Vagina (tissue), 2 donors: Measurements from ENCODE around the gene SRI. TPM values are rescaled to one million over a fixed set of nuclear protein-coding genes. Genes with fewer than 3 reads are reported as not detected.
A peak's percentile ranks its signal among the peaks of the same experiment; 100 is the strongest.

ENCODE experiments used
- DNase-seq, 2 donors: peaks; one replicate each; pipeline ENCODE4 v3.0.0-alpha.2; 2017; ENCODE audit errors: extremely low spot score in 2 of 2
- H3K27ac ChIP-seq: fragments of 200-600 bp; sonication (generic); one replicate; pipeline ENCODE4 v1.5.1; 2019
- H3K27me3 ChIP-seq: fragments of 200-600 bp; sonication (generic); one replicate; pipeline ENCODE4 v1.5.1; 2019
- H3K36me3 ChIP-seq, 2 donors: fragments of 200-600 bp; sonication (generic); one replicate each; pipeline ENCODE4 v1.5.1; 2017 to 2019
- H3K4me1 ChIP-seq: fragments of 200-600 bp; sonication (generic); one replicate; pipeline ENCODE4 v1.5.1; 2019
- H3K4me3 ChIP-seq, 2 donors: fragments of 200-600 bp; sonication (generic); 1 replicate in 1 of 2; 2 replicates in 1 of 2; pipeline ENCODE4 v1.5.1; 2016 to 2019
- H3K9me3 ChIP-seq: fragments of 200-600 bp; sonication (generic); one replicate; pipeline ENCODE4 v1.5.1; 2019
- POLR2A ChIP-seq, 2 donors: fragments of 450-650 bp; IDR thresholded peaks; one replicate each; pipeline ENCODE4 v1.6.1; 2017; ENCODE audit warnings: antibody characterized with exemption in 2 of 2, mild to moderate bottlenecking in 2 of 2, moderate library complexity in 2 of 2
- POLR2AphosphoS5 ChIP-seq, 2 donors: sonication (generic); formaldehyde crosslinking; IDR thresholded peaks; one replicate each; pipeline ENCODE4 v1.9.0; 2017; ENCODE audit warnings: antibody characterized with exemption in 2 of 2, mild to moderate bottlenecking in 2 of 2, low read depth in 1 of 2; ENCODE audit not compliant: insufficient read depth in 1 of 2
- intact Hi-C: fragments of 100-400 bp; cut with DNase I; formaldehyde crosslinking; loops from one replicate; pipeline ENCODE4 v1.15.1; 2023
- total RNA-seq: library from RNA; depleted of rRNA; stranded (reverse); fragments of >200 nt; gene quantifications from one replicate; pipeline ENCODE4 v1.2.3, GENCODE V29; 2016
- TF ChIP-seq, protein P1 (sequence below), 3 experiments: fragments of 450-650 bp in 2 of 3; fragments of 200-600 bp in 1 of 3; sonication (generic) in 1 of 3; IDR thresholded peaks; one replicate each; pipeline ENCODE4 v1.5.1; 2017 to 2019; ENCODE audit warnings: antibody characterized with exemption in 3 of 3, mild to moderate bottlenecking in 2 of 3, moderate library complexity in 2 of 3

Gene SRI
- total RNA-seq, 1 donor from 2014 or later: 53.0 TPM

DNA sequence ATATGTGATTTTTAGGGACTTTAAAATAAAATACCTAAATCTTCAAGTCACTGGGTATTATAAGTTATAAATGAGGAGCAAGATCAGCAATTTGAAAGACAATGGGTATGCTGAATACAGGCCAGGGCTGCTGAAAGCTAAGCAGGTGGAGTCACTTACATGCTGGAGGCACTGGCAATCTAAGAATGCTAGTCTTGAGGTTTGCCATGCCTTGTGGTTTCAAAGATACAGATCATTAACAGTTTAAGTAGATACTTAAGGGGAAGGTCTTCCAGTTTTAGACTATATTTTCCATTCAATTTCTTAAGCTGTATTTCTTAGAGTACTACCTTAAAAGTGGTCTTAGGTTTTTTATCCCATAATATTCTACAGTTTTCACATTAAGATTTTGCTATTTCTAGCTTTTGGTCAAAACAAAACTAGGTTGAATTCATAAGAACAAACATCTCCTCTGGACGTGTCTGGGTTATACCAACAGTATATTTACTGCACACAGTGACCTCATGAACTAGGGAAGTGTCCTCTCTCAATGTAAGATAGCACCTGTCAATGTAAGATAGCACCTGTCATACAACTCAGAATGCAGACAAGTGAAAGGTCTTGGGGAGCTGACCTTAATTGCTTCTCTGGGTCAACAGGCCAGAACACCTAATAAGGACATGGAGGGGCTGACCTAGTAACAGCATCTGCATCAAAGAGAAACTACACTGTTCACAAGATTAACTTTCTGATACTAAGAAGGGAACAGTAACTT lies 2.0 kb downstream of the SRI start:
- Histone ChIP-seq H3K4me1 (peaks cover 45% of the 10 kb centered on the region), H3K27me3 (no peaks in the 10 kb centered on the region), H3K9me3 (no peaks in the 10 kb centered on the region), H3K36me3 (peaks cover 0 to 26% of the 10 kb centered on the region in 2 donors), H3K27ac (peak overlapping the region; percentile 87), H3K4me3 (peak overlapping the region in 1 of 2 donors; percentile 98)
- TF ChIP-seq POLR2A (IDR thresholded peaks at IDR 0.05) (no peak), POLR2AphosphoS5 (IDR thresholded peaks at IDR 0.05; ENCODE audit: insufficient read depth in 1 of 2, low read depth in 1 of 2) (no peak)
- TF ChIP-seq, protein P1, sequence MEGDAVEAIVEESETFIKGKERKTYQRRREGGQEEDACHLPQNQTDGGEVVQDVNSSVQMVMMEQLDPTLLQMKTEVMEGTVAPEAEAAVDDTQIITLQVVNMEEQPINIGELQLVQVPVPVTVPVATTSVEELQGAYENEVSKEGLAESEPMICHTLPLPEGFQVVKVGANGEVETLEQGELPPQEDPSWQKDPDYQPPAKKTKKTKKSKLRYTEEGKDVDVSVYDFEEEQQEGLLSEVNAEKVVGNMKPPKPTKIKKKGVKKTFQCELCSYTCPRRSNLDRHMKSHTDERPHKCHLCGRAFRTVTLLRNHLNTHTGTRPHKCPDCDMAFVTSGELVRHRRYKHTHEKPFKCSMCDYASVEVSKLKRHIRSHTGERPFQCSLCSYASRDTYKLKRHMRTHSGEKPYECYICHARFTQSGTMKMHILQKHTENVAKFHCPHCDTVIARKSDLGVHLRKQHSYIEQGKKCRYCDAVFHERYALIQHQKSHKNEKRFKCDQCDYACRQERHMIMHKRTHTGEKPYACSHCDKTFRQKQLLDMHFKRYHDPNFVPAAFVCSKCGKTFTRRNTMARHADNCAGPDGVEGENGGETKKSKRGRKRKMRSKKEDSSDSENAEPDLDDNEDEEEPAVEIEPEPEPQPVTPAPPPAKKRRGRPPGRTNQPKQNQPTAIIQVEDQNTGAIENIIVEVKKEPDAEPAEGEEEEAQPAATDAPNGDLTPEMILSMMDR (IDR thresholded peaks at IDR 0.05): no peak
- no peak for DNase-seq
- intact Hi-C loops: no loop called here

DNA sequence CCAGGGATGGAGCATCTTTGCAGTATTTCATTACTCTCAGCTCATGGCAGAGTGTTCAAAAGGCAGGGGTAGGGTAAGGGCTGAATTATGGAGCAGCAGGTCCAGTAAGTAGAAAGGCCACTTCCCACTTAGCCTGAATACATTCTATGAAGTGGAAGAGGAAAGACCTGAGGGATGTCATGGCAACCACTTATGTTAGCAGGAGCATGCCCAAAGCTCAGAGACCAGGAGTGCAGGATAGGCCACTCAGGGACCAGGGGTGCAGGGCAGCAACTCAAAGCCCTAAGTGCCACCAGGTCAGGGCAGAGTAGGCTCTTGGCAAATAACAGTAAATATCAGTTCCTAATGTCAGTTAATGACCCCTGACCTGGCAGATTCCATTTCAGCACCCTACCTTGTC lies 3.6 kb downstream of the SRI start:
- no peak overlapping the region for H3K4me3 ChIP-seq
- intact Hi-C loops: no loop called here
- DNase-seq: no peak
- H3K27ac ChIP-seq: no peak overlapping the region
- no peak for TF ChIP-seq POLR2A (IDR thresholded peaks at IDR 0.05)
- TF ChIP-seq, protein P1 (IDR thresholded peaks at IDR 0.05): no peak
- no peak for TF ChIP-seq POLR2AphosphoS5 (IDR thresholded peaks at IDR 0.05; ENCODE audit: insufficient read depth in 1 of 2, low read depth in 1 of 2)
- no peaks in the 10 kb centered on the region for H3K27me3 ChIP-seq
- H3K36me3 ChIP-seq: peaks cover 0 to 30% of the 10 kb centered on the region in 2 donors
- peaks cover 51% of the 10 kb centered on the region for H3K4me1 ChIP-seq
- H3K9me3 ChIP-seq: no peaks in the 10 kb centered on the region

DNA sequence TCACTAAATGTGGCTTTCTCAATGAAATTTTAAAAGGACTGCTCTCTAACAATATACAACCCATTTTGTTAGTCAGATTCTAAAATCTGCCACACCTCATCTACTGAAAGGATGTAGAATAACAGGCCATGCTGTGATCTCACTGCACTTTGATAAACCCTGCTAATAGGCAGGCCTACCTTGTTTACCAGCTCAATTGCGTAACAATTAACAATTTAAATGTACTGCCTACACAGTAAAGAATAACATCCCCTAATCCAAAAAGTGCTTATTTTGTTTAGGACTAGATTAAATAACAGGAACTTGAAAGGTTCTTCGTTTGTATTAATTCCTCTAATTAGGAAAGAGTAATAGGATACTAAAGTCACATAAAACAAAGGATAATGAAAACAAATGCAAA lies 4.5 kb downstream of the SRI start:
- no peaks in the 10 kb centered on the region for H3K27me3 ChIP-seq
- TF ChIP-seq, protein P1 (IDR thresholded peaks at IDR 0.05): no peak
- TF ChIP-seq POLR2A (IDR thresholded peaks at IDR 0.05) (no peak), POLR2AphosphoS5 (IDR thresholded peaks at IDR 0.05; ENCODE audit: insufficient read depth in 1 of 2, low read depth in 1 of 2) (no peak)
- peaks cover 0 to 36% of the 10 kb centered on the region in 2 donors for H3K36me3 ChIP-seq
- H3K4me1 ChIP-seq: peaks cover 46% of the 10 kb centered on the region
- no peak overlapping the region for H3K27ac ChIP-seq
- H3K4me3 ChIP-seq: no peak overlapping the region
- intact Hi-C loops: no loop called here
- DNase-seq: no peak
- no peaks in the 10 kb centered on the region for H3K9me3 ChIP-seq

DNA sequence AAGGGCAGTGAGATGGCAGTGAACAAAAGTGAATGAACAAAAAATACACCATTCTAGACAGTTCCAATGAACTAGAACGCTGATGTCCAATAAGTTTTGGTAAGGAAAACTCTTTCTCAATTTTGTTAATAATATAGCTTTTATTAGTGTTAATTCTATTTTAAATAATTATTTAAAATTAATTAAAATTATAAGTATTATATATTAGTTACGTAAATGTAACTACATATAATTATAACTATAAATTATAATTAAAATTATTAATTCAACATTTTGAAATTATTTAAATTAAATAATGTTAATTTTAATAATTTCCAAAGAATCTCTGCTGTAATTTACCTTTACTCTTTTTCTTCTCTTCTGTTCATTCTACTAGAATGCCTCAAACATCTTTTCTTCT lies 5.4 kb downstream of the SRI start:
- no peaks in the 10 kb centered on the region for H3K27me3 ChIP-seq
- intact Hi-C loops: no loop called here
- H3K4me3 ChIP-seq: no peak overlapping the region
- peaks cover 46% of the 10 kb centered on the region for H3K4me1 ChIP-seq
- TF ChIP-seq POLR2A (IDR thresholded peaks at IDR 0.05): no peak
- TF ChIP-seq POLR2AphosphoS5 (IDR thresholded peaks at IDR 0.05; ENCODE audit: insufficient read depth in 1 of 2, low read depth in 1 of 2): no peak
- TF ChIP-seq, protein P1 (IDR thresholded peaks at IDR 0.05): no peak
- no peak for DNase-seq
- no peaks in the 10 kb centered on the region for H3K9me3 ChIP-seq
- peaks cover 0 to 44% of the 10 kb centered on the region in 2 donors for H3K36me3 ChIP-seq
- H3K27ac ChIP-seq: no peak overlapping the region

DNA sequence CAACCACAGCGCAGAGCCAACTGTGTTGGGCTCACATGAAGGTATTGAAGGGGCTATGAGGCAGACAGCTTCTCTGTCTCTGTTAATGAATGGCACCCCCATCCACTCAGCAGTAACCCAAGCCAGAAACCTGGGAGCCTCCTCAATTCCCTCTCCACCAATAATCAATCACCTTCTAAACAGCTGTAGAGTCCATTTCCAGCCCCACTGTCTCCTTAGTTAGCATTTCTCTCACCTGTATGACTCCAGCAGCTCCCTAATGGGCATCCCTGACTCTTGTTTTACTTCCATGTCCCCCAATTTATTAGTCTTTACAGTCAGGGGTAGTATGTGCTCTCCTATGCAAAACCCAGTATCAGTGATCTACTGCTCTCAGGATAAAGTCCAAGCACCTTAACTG lies 6.9 kb downstream of the SRI start:
- peaks cover 0 to 60% of the 10 kb centered on the region in 2 donors for H3K36me3 ChIP-seq
- no peak overlapping the region for H3K4me3 ChIP-seq
- H3K4me1 ChIP-seq: peaks cover 41% of the 10 kb centered on the region
- no peak overlapping the region for H3K27ac ChIP-seq
- intact Hi-C loops: no loop called here
- no peaks in the 10 kb centered on the region for H3K9me3 ChIP-seq
- no peak for DNase-seq
- H3K27me3 ChIP-seq: no peaks in the 10 kb centered on the region
- TF ChIP-seq POLR2A (IDR thresholded peaks at IDR 0.05): no peak
- TF ChIP-seq, protein P1 (IDR thresholded peaks at IDR 0.05): no peak
- no peak for TF ChIP-seq POLR2AphosphoS5 (IDR thresholded peaks at IDR 0.05; ENCODE audit: insufficient read depth in 1 of 2, low read depth in 1 of 2)
